NCI-H1048 (cell line): ENCODE data around the gene AMDHD1.

Experiments used
- DNase-seq: peaks from one replicate; lab custom pipeline; 2025; lab: John Stamatoyannopoulos, UW

The AMDHD1 gene

DNA sequence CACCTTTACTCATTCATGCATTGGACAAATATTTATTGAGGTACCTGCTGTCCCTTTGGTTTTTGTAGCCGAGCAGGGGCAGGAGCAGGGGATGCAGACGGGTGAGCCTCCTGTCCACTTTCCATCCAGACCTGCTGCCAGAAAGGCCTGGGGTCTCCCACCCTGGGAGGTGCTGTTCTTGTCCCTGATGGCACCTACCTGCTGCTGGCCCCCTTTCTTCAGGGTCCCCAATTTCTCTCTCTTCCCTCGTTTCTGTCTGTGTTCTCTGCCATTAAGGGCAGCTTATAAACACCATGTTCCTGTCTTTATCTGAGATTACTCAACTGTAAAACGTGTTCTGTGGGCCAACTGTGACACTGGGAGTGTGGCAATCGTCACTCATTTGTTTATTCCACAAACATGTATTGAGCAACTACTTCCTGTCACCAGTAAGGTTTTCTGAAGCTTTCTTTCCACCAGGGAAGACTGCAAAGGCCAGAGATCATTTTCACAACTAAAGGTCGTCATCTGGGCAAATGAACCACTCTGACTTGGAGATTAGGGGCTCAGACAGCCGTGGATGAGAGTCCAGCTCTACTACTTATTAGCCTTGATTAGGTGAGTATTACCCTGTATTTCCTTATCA lies 53.0 kb downstream of the AMDHD1 start, which contains the start of gene HAL:
HAL (minus strand) TSS at position 311 of the 625 bp plus-strand sequence. CDS start 434 bp downstream, outside the sequence.
- no peak for DNase-seq

DNA sequence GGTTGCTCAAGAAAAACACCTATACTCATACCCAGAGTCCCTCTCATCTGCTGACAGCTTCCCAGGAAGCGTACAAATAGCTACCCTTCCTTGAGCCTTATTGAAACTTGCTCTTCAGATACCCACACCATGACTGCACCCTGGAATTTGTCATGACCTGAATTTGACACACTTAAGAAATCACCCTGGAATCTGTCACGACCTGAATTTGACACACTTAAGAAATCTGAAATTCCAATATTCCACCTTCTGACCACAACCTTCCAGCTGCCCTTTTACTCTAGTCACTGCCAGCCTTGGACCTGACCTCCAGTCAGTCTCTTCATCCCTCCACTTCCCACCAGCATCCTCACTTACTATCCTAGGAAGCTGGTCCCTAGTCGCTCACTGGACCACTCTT lies 54.1 kb downstream of the AMDHD1 start:
- no peak for DNase-seq

DNA sequence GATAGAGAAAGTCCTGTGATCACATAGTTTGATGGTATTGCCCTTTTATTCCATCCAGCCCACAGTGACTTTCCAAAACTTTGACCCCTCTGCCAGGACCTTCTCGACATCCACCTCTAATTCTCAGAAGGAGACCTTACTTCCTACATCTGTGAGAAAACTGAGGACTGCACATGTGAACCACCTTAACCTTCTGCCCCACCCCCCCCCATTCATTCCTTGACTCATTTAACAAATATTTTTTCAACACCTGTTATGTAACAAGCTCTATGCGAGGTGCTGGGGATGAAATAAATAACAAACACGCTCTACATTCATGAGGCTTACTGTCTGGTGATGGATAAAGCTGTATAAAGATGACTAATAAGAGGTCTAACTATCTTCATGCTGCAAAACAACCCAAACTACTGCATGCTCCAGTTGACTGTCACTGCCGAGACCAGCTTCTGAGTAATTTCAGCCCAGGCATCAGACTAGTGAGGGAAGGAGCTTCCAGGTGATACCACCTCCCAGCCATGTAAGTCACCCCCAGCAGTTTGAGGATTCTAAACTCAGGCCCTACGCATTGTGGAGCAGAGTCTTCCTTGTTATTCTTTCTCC lies 54.9 kb downstream of the AMDHD1 start:
- no peak for DNase-seq

DNA sequence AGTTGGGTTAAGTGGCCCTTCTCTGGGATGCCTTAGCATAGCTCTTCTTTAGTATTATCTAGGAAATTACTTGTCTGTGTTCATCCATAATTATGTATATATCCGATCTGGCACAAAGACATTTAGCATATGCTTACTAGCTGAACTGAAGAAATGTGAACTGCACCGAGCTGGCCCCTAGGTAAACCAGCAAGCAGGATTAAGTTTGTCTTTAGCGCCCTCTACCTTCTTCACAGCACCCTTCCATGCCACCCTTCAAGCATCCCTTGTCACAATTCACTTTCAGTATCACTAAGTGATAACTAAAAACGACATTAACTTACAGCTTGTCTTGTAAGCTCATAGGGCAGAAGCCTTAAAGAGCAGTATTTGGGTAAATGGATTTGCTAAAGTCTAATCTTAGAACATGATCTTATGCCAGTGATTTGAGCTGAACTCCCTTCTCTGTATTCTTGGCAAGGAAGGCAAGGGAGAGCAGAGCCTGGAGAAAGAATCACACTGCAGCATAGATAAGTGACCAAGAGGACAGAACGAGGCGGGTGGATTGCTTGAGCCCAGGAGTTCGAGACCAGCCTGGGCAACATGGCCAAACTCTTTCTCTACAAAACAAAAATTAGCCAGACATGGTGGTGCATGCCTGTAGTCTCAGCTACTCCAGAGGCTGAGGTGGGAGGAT lies 55.6 kb downstream of the AMDHD1 start:
- DNase-seq, result peak; percentile 24

DNA sequence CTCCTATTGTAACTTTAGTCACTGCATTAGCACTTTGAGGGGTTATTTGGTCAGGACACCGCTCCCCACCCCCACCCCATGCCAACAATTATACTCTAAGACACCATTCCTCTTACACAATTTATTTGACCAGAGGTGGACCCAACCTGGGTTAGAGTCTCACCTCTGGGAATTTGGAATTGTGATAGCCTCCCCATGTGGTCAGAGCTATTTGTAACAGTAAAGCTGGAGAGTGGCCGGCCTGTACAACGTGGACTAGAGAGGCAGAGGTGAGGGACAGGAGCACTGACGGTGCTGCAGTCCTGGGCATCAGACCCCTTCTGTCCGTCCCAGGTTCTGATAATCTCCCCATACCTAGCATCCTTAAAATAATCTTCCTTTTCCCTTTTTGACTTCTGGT lies 56.4 kb downstream of the AMDHD1 start:
- no peak for DNase-seq

DNA sequence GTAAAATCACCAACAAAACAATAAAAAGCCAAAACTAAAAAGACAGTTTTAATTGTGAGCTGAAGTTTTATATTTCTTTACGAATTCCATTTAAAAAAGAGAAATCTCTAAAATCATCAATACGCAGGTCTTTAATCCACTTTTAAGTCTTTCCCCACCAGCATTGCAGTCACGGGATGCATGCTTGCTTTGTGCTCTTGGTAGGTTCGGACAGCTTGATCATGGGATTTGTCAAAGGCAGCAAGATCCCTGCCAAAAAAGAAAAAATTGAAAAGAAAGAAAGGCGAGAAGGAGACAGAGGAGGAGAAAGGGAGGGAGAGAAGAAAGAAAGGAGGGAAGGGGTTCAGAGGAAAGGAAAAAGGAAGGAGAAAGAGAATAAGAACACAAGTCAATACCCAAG lies 57.7 kb downstream of the AMDHD1 start:
- no peak for DNase-seq

DNA sequence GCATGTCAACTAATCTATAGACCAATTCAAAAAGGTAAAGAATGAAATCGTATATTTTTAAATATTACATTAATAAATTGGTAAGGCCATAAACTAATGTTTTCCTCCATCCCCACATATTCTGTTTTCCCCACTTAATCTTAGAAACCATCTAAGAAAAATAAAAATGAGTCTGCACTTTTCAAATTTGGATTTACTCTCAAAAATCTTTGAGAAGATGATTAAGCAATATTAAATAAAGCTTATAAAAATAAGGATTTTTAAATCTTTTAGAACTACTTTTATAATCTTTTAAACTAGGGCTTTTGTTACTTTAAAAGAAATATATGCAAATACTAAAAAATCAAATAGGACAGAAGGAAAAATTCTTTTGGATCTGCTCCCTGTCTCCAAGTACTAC lies 63.6 kb downstream of the AMDHD1 start:
- no peak for DNase-seq

DNA sequence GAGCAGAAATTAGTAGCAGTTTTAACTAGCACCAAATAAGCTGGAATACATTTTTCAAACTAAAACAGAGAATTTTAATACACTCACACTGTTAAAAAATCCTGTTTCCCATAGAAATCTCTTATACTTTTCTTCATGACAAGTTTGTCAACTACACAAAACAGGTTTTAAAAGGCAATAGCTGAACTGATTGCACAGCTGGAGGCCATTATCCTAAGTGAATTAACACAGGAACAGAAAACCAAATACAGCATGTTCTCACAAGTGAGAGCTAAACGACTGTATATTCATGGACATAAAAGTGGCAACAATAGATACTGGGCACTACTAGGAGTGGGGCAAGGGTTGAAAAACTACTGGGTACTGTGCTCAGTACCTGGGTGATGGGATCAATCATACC lies 64.6 kb downstream of the AMDHD1 start:
- DNase-seq, result no peak

DNA sequence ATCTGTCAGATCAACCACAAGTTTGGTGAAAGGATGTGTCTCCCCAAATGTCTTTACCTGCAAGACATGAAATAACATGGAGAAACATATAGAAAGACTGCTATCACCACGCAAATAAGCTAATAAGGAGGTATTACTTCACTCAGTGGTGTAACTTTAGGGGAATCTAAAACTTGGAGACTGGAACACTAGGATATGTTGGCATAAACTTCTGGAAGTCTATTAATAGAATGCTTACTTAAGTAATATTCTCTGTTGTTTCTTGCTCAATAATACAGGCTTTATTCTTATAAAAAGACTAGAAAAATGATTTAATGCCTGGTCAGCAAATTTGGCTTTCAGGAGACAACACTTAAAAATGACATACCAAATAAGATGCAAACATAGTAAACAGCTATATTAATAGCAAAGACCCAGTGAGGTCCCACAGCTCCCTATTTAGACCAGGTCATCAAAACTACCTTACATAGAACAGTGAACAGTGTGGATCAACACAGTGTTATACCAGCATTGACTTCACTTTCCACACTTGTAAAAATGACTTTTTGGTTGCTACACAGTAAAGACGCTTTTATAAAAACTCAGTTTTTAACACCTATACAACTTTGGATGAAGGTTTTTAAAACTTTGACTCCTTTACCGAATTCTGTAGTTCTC lies 71.9 kb downstream of the AMDHD1 start:
- no peak for DNase-seq

DNA sequence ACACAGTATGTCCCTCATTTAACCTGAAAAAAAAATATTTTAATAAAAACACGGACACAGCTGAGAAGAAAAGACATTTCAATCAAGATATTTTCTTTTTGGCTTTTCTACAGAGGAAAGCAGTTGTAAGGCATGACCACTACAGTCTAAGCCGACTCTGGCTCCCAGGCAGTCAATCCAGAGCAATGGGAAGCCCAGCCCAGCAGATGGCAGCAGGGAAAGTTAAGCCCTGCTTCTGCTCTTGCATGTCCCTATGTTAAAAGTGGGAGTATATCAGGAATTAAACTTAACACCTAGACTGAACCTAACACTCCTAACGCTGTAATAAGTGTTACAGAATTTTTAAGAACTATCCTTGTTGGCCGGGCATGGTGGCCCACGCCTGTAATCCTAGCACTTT lies 72.5 kb downstream of the AMDHD1 start:
- no peak for DNase-seq
